OCI-LY7 (cell line): ENCODE measurements around the gene MVB12B.

Source experiments
- EZH2phosphoT487 ChIP-seq: fragments of 200-600 bp; sonication (generic); IDR thresholded peaks from 2 replicates; pipeline ENCODE4 v1.6.1; 2018; ENCODE audit warnings: low read depth, borderline replicate concordance, mild to moderate bottlenecking, mixed run types, antibody characterized with exemption, low read length, moderate library complexity, mixed read lengths
- TF ChIP-seq, protein P1 (sequence below): fragments of 200-600 bp; sonication (generic); conservative IDR thresholded peaks from 2 replicates; pipeline ENCODE4 v1.5.1; 2014; ENCODE audit warnings: mild to moderate bottlenecking, antibody characterized with exemption, low read length, moderate library complexity, mixed read lengths

DNA sequence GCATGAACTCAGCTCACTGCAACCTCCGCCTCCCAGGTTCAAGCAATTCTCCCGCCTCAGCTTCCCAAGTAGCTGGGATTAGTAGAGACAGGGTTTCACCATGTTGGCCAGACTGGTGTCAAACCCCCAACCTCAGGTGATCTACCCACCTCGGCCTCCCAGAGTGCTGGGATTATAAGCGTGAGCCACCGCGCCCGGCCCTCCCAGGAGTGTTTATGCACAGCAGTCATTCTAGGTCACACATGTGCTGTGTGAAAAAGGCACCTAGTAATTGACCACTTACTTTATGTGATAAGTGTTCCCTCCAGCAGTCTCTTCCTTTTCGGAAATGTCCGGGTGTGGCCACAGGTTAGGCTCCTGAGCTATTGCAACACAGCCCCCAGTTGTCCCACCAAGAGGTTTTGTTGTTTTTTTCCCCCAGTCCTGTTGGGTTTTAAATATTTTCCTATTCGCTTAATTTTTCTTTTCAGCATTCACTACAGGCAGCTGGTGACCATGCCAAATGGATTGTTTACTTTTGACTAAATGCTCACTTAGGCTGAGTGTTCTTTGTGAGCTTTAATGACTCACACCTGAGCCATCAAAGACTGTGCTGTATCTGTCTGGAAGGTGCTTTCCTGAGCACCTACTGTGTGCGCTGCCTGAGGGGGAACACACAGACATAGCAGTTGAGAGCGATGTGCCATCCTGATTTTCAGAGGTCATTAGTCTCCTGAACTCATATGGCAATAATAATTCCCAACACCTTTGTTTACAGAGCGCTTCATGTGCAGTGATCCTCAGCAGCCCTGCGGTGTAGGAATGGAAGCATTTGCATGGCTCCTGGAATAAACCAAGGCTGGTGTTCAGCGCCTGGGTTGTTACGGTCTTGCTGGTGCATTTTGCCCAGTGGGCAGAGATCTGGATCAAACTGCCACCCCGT is 94.3 kb downstream of the MVB12B start:
- TF ChIP-seq, protein P1, sequence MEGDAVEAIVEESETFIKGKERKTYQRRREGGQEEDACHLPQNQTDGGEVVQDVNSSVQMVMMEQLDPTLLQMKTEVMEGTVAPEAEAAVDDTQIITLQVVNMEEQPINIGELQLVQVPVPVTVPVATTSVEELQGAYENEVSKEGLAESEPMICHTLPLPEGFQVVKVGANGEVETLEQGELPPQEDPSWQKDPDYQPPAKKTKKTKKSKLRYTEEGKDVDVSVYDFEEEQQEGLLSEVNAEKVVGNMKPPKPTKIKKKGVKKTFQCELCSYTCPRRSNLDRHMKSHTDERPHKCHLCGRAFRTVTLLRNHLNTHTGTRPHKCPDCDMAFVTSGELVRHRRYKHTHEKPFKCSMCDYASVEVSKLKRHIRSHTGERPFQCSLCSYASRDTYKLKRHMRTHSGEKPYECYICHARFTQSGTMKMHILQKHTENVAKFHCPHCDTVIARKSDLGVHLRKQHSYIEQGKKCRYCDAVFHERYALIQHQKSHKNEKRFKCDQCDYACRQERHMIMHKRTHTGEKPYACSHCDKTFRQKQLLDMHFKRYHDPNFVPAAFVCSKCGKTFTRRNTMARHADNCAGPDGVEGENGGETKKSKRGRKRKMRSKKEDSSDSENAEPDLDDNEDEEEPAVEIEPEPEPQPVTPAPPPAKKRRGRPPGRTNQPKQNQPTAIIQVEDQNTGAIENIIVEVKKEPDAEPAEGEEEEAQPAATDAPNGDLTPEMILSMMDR, result no peak
- no peak for TF ChIP-seq EZH2phosphoT487
